ENCODE results near the gene KLHDC8A. TPM values are rescaled to one million over a fixed set of nuclear protein-coding genes. Genes with fewer than 3 reads are reported as not detected.

The KLHDC8A gene
- total and polyA plus RNA-seq, 2 of the 13 experiments (the other 11 are each of a cell fraction or from before 2014, with no cell fraction given), result not detected

- TF ChIP-seq ZBTB39 (CRISPR knock-in tag; IDR thresholded peaks at IDR 0.05), result no peak
- no peak for TF ChIP-seq AFF4 (CRISPR knock-in tag; IDR thresholded peaks at IDR 0.05)
- TF ChIP-seq, protein P1, sequence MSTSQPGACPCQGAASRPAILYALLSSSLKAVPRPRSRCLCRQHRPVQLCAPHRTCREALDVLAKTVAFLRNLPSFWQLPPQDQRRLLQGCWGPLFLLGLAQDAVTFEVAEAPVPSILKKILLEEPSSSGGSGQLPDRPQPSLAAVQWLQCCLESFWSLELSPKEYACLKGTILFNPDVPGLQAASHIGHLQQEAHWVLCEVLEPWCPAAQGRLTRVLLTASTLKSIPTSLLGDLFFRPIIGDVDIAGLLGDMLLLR (CRISPR knock-in tag; IDR thresholded peaks at IDR 0.05), result no peak
- TF ChIP-seq POLR2AphosphoS5 (IDR thresholded peaks at IDR 0.05; ENCODE audit: low read depth, low read length), result no peak
- TF ChIP-seq PBX3 (CRISPR knock-in tag; IDR thresholded peaks at IDR 0.05; ENCODE audit: borderline replicate concordance), result no peak
- TF ChIP-seq, protein P2, sequence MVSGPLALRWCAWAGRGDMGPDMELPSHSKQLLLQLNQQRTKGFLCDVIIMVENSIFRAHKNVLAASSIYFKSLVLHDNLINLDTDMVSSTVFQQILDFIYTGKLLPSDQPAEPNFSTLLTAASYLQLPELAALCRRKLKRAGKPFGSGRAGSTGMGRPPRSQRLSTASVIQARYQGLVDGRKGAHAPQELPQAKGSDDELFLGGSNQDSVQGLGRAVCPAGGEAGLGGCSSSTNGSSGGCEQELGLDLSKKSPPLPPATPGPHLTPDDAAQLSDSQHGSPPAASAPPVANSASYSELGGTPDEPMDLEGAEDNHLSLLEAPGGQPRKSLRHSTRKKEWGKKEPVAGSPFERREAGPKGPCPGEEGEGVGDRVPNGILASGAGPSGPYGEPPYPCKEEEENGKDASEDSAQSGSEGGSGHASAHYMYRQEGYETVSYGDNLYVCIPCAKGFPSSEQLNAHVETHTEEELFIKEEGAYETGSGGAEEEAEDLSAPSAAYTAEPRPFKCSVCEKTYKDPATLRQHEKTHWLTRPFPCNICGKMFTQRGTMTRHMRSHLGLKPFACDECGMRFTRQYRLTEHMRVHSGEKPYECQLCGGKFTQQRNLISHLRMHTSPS (CRISPR knock-in tag; IDR thresholded peaks at IDR 0.05; ENCODE audit: low read depth), result no peak
- no peak for TF ChIP-seq JDP2 (CRISPR knock-in tag; IDR thresholded peaks at IDR 0.05; ENCODE audit: borderline replicate concordance)
- TF ChIP-seq ZNF20 (CRISPR knock-in tag; IDR thresholded peaks at IDR 0.05), result no peak
- no peak for TF ChIP-seq GATA4 (IDR thresholded peaks at IDR 0.05; ENCODE audit: borderline replicate concordance, low read depth)
- no peak for TF ChIP-seq HOMEZ (CRISPR knock-in tag; IDR thresholded peaks at IDR 0.05; ENCODE audit: low read depth)
- no peak for TF ChIP-seq UBTF (CRISPR knock-in tag; IDR thresholded peaks at IDR 0.05)
- no peak for TF ChIP-seq PBX2 (CRISPR knock-in tag; IDR thresholded peaks at IDR 0.05)
- TF ChIP-seq AGO1 (IDR thresholded peaks at IDR 0.05; ENCODE audit: low read depth, low read length, poor library complexity, severe bottlenecking), result no peak
- no peak for TF ChIP-seq ZNF343 (CRISPR knock-in tag; IDR thresholded peaks at IDR 0.05)
Measured at GRCh38 chr1:205335692-205336091, 21.0 kb downstream of the KLHDC8A start (continued).

All from HepG2 (cell line).